GM08714 (cell line): ENCODE measurements around the gene AJM1.

Experiments used
- H3K4me3 ChIP-seq: fragments of 200-500 bp; sonication (Bioruptor generic); 2 replicates; pipeline ENCODE4 v1.5.1; 2014; ENCODE audit warnings: mild to moderate bottlenecking, low read length, inconsistent platforms
- ZNF274 ChIP-seq: IDR thresholded peaks from 2 replicates; pipeline ENCODE4 v1.6.1; 2012; ENCODE audit warnings: mild to moderate bottlenecking, low read depth, low read length

AJM1 gene

DNA sequence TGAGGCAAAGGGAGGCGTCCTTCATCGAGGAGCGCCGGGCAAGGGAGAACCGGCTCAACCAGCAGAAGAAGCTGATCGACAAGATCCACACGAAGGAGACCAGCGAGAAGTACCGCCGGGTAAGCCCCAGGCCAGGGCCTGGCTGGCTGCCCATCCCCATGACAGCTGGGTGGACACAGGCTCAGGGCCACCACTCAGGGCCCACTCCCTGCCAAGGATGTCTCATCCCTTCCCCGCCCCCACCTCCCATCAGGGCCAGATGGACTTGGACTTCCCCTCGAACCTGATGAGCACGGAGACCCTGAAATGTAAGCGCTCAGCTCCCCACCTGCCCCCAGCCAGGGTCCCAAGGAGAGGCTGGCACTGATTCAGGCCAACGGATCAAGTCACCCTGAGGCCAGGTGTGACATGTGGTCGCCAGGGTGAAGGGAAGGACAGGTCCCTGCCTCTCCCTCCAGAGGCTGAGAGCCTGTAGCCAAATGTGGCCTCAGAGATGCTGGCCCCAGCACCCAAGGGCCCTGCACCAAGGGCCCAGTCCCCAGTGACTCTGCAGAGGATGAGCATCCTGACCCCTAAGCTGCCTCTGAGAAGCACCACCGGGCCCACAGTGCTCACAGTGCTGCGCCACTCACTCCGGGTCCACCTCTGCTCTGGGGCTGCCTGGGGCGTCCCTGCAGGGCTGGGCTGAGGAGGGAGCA lies 37.6 kb upstream of the AJM1 start:
- no peak for TF ChIP-seq ZNF274
- H3K4me3 ChIP-seq = no peak overlapping the region

DNA sequence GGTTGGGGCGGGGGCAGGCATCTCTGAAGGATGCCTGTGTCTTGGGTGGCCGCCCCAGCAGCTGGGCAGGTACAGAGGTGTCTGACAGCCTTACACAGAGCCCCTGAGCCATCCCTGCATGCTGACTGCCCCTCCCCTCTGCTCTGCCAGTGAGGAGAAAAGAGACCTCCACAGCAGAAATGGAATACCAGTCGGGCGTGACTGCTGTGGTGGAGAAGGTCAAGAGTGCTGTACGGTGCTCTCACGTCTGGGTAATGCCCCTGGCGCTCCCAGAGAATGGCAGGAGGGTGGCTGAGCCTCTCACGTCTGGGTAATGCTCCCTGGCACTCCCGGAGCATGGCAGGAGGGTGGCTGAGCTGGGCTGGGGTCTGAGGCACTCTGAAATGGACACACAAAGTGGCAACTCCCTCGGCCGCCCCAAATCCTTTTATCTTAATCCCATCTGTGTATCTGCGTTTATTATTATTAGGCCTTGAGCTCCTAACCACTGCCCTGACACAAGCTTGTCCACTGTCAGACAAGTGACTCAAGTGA lies 37.0 kb upstream of the AJM1 start:
- TF ChIP-seq ZNF274 = no peak
- H3K4me3 ChIP-seq = no peak overlapping the region

DNA sequence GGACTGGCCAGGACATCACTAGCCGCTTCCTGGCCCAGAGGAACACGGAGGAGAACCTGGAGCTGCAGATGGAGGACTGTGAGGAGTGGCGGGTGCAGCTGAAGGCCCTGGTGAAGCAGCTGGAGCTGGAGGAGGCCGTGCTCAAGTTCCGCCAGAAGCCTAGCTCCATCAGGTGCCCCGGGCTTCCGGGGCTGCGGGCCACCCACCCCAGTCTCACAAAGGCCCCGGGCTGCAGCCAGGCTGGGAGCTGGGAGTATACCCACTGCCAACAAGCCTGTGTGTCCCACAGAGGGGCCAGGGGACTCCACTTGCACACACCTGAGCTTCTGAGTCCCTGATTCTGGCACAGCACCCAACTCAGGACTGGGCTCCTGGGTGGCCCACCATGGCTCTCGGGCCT lies 36.2 kb upstream of the AJM1 start:
- no peak overlapping the region for H3K4me3 ChIP-seq
- TF ChIP-seq ZNF274 = no peak

DNA sequence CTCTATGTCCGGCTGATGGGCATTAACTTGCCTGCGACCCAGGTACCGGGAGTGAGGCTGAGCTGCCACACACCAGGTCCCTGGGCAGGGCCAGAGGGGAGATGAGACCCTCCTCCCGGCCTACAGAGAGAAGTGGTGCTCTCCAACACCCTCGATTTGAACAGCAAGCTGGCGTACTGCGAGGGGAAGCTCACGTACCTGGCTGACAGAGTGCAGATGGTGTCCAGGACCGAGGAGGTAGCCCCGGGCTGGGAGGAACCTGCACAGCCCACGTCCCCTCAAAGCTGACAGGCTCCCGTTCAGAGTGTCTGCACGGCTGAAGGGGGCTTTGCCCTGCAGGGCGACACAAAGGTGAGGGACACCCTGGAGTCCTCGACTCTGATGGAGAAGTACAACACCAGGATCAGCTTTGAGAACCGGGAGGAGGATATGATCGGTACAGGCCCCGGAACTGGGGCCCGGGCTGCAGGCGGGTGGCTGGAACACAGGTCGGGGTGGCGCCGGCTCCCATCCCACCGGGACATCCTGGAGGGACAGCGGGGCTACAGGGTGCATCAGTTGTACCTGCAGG lies 35.6 kb upstream of the AJM1 start:
- peak overlapping the region; percentile 75; the same call in 1 of the 2 replicates for H3K4me3 ChIP-seq
- TF ChIP-seq ZNF274 = no peak

DNA sequence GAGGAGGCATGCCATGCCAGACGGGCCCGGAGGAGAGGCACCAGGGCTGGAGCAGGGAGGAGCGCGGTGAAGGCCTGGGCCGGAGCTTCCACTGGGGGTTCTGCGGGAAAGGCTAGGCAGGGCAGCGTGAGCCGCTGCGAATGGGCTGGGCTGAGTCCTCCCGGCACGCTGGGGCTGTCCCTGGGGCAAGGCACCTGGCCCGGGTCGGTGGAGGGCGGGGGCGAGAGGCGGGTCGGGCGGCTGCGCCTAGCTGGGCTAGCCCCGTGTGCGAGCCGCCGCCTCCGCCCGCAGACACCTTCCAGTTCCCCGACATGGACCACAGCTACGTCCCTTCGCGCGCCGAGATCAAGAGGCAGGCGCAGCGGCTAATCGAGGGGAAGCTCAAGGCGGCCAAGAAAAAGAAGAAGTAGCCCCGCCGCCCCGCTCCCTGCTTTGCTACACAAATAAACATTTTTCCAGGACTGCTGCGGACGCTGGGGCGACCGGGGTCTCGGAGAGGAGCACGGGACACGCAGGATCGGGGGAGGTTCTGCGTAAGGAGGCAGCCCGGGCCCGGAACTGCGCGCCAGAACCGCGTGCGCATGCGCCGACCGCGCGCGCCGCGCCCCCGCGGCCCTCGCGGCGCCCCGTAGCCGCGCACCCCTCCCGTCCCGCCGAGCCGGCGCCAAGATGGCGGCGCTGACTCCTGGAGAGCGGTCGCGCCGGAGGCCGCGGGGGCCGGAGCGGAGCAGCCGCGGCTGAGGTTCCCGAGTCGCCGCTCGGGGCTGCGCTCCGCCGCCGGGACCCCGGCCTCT lies 34.8 kb upstream of the AJM1 start, which contains the start of gene RABL6:
Gene RABL6, plus strand, starts transcription at position 668 of the 794 bp plus-strand sequence. CDS start 249 bp downstream, outside the sequence.
- TF ChIP-seq ZNF274 = no peak
- H3K4me3 ChIP-seq = peak within 1 kb of the TSS; percentile 93

DNA sequence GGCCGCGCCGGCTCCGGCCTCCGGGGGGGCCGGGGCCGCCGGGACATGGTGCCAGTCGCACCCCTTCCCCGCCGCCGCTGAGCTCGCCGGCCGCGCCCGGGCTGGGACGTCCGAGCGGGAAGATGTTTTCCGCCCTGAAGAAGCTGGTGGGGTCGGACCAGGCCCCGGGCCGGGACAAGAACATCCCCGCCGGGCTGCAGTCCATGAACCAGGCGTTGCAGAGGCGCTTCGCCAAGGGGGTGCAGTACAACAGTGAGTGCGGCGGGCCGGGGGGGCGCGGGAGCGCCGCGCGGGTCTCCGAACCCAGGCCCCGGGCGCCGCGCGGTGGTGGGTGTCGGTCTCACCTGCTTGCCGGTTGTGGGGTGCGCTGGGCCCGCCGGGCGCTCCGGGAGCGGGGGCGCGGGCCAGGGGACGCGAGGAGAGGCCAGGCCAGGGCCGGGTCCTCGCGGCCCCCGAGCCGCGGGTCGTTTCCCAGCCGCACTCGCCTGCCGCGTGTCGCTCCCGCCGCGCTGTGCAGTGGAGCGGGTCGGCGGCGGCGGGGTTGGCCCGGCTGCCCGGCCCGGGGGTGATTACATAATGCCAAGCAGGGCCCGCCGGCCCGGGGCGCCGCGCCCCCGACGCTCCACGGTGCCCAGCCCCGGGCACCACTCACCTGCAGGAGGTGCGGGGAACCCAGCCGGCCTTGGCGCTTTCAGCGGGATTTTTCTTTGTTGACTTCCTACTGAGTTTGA lies 34.0 kb upstream of the AJM1 start:
- H3K4me3 ChIP-seq = peak overlapping the region; percentile 93
- TF ChIP-seq ZNF274 = no peak

DNA sequence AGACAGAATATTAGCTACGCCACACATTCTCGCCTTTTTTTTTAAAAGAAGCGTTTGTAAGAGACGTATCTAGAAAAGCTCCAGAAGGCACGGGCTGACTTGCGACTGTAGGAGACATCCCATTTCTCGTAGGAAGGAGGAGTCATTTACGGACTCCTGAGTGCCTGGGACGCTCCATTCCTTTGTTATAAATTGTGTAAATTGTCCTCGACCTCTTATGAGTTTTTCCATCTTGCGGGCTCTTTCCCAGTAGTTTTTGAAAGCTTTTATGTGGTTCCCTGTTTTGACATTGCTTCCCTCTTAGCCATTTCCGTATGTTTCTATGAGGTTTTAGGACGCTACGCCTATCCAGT lies 33.5 kb upstream of the AJM1 start:
- H3K4me3 ChIP-seq = peak overlapping the region; percentile 93
- no peak for TF ChIP-seq ZNF274

DNA sequence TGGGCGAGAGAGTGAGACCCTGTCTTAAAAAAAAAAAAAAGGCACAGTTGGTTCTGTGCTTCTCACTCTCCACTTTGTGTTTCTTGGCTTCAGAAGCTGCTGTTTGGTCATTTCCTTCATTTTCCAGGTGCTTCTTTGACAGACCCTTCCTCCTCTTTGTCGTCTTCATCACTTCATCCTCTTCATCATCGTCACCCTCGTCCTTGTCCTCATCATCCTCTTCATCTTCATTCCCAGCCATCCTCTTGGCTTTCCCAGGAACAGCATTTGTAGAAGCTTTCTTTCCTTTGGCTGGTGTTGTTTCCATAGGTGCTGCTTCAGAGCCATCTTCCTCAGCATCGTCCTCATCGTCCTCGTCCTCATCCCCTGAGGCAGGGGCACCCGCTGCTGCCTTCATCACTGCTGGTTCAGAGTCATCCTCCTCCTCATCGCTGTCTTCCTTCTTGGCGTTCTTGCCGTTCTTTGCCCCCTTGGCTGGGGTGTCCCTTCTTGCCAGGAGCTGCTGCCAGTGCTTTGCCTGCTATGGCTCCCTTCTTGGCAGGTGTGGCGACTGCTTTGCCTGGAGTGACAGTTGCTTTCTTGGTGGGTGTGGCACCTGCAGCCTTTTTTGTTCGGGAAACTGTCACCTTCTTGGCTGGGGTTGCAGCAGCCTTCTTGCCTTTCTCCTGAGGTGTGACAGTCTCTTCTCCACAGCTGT lies 27.4 kb upstream of the AJM1 start:
- no peak overlapping the region for H3K4me3 ChIP-seq
- no peak for TF ChIP-seq ZNF274

DNA sequence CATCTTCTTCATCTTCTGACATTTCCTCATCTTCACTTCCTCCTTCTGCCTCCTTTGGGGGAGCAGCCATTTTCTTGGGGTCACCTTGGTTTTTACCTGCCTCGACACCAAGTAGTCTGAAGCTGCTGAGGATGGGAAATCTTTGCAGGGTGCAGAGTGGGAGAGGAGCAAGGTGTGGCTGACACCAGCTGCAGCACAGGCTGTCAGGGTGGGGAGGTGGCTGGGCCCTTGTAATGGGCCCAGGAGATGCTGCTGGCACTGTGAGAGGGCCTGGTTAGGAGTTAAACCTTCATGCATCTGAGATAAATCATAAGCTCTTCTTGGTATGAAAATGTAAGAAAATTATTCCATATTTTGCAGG lies 26.9 kb upstream of the AJM1 start:
- H3K4me3 ChIP-seq = no peak overlapping the region
- no peak for TF ChIP-seq ZNF274

DNA sequence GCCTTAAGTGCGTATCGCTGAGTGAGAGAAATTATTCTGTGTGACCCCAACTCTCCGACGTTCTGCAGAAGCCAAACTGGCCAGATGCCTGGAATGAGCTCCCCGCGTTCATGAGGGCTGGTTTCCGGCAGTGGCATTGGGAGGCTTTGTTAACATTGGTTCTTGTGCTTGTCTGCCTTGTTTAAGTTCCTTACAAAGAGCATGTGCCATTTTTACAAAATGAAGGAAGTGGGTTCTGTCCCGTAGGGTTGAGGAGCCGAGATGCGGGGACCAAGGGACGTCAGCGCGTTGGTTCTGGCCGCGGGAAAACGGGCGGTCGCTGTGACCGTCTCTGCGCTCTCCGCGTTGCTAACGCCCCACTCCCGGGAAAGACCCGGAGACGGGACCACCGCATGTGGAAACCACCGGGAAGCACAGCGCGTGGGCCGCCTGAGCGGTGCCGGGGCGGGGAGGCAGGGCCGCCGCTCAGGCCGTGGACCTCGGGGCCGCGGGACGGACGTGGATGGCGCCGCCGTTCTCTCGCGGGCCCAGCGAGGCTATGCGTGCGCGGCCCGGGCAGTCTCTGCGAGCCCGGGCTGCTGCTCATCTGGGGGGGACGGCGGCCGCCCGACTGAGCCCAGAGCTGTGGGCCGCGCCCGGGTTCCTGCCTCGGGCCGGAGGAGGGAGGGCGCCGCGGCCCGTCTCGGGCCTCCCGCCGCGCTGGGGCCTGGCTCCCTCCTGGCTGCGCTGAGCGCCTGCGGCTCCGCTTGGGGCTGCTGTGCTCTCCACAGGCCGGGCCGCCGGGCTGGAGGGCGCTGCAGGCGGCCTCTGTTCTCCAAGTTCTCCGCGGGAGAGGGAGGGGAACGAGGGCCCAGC lies 21.1 kb upstream of the AJM1 start:
- no peak overlapping the region for H3K4me3 ChIP-seq
- no peak; the same call in 1 of the 2 replicates for TF ChIP-seq ZNF274

DNA sequence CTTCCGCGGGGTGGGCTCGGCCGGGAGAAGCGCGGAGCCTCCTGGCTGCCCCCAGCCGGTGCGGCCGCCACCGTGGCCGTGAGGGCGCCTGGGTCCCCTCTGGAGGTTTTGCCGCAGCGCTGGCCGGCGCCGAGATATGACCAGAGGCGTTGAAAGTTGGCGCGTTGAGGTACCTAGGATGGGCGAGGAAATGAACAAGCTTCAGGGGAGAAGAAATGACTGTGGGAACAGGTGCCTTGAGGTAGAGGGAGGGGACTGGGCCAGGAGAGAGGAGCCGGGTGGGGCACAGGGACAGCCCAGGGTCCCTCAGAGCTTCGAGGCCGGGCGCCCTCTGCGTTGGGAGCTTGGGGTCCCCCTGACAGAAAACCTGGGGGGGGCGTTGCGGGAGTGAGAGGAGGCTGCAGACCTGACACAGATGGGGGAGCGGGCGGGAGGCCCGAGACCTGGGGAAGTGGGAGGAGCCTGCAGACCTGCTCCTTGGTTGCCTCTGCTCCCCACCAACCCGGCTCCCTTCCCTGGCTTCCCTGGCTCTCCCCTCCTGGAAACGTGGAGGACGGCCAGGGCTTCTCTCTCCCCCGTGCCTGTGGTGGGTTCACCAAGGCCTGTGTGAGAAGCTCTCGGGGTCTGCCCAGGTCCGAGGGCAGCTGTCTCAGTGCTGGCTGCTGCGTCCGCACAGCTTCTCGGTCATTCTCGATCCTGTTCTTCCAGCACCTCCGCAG lies 20.3 kb upstream of the AJM1 start:
- H3K4me3 ChIP-seq = no peak overlapping the region
- TF ChIP-seq ZNF274 = no peak; the same call in 1 of the 2 replicates
